ENCODE data around the gene EHMT1.

Gene EHMT1

DNA sequence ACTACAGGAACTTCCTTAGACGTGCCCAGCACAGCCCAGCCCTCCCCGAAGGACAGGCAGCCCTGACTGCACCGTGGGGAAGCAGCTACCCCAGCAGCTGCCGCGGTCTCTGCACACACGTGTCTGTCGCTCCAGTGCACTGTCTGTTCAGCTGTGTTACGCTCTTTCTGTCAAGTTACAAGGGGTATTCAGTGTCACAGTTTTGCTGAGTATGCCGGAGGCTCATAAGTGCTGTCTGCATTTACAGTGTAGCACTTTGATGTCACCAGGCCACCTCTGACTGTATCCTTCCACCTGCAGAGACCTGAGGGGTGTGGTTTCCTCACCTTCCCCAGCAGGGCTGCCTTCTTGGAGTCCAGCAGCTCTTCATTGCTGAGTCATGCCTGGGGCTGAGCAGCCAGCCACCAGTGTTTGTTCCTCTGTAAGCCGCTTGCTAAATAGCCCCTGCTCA is 126.8 kb downstream of the EHMT1 start:
- no peak for DNase-seq

DNA sequence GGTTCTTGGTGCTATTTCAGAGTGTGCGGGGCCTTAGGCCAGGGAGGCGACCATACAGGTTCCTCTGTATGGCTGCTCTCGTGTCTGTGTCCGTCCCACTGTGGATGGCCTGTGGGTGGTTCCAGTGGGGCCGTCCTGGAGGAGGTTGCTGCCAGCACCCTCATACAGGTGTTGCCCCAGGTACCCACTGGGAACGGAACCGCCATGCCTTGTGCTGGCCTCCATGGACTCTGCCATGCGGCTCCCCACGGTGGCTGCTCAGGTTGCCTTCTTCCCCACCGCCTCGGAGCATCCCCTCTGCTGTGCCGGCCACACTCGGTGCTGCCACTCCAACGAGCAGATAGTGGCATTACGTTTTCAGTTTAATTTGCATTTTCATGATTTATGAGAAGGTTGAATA is 129.5 kb downstream of the EHMT1 start:
- no peak for DNase-seq

DNA sequence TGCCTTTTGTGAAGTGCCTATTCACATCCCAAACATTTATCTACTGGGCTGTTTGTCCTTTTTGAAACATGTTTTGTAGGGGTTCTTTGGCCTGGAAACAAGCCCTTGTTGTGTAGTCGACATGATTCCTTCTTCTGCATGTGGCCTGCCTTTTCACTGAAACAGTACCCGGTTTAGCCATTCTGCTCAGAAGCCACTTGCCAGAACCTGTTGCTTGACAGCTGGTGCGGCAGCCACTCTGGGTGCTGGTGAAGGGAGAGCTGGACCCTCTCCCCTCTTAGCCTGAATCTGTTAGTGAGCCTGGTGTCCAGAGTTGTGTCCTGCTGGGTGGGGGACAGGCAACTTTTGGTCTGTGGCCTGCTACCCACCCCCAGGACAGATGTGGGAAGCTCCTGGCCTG is 129.9 kb downstream of the EHMT1 start:
- DNase-seq = no peak

- no peak for DNase-seq
Observed at GRCh38 chr9:137749511-137749910, 130.7 kb downstream of the EHMT1 start.

DNA sequence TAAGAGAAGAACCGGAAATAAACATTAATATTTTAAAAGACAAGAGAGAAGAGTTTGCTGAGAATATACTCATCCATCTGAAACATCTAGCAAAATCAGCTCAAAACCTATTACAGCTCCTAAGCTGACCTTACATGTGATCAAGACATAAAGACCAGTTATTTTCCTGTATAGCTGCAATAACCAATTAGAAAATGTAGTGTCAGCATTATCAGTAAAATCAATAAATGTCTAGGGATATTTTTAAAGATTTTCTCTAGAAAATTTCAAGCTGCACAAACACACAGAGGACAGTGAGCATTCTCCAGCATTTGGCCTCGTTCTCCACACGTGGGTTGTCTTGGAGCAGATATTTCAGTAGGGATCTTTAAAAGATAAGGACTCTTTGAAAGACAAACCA is 131.2 kb downstream of the EHMT1 start:
- DNase-seq = no peak

GRCh38 chr9:137750566-137750965 is 131.8 kb downstream of the EHMT1 start:
- DNase-seq = no peak

GRCh38 chr9:137751616-137752015 is 132.8 kb downstream of the EHMT1 start:
- DNase-seq = no peak

GRCh38 chr9:137752426-137752825 is 133.6 kb downstream of the EHMT1 start:
- no peak for DNase-seq

DNA sequence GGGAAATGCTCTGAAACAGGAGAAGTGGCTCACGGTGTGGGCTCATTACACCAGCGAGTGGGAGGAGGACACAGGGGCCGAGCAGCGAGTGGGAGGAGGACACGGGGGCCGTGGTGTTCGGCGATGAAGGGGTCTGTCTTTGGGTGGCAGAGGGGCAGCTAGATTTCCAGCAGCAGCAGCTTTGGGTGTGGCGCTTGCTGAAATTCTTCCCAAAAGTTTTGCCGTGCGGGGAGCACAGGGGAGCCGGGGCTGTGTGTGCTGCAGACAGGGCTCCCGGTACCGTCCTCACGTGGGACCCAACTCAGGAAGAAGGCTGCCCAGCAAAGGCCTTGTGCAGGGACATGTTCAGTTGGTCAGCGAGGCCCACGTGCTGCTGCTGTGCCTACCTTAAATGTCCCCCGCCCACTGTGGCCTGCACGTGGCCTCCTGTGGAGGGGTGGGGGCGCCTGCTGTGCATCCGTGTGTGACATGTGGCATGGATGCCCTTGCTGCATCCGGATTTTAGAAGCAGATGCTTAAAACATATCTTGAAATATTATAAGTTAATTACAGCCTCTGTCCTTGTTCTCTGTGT is 134.5 kb downstream of the EHMT1 start:
- no peak for DNase-seq

DNA sequence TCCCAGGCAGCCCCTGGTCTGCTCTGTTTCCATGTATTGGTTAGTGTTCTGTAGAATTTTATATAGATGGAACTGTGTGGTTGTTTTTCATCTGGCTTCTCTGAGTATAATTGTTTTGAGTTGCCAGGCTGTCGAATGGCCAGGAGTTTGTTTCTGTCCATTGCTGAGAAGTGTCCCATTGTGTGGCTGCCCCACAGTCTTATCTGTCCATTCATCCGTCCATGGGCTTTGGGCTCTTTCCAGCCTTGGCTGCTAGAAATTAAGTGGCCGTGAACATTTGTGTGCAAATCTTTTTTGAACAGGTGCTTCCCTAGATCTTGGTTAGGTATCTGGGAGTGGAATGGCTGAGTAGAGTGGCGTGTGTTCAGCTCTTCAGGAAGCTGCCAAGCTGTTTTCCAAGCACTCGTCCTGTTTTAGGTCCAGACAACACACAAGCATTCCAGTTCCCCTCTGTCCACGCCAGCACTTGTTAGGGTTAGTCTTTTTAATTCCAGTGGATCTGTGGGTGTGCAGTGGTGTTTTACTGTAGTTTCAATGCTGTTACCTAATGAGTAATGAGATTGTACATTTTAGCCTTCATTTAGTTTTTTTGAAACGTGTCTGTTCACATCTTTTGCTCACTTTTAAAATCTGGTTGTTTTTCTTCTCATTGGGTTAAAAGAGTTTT is 136.6 kb downstream of the EHMT1 start:
- DNase-seq = no peak

- no peak for DNase-seq
Observed at GRCh38 chr9:137756045-137756744, 137.4 kb downstream of the EHMT1 start.

GRCh38 chr9:137757139-137757538 is 138.3 kb downstream of the EHMT1 start:
- DNase-seq = no peak

DNA sequence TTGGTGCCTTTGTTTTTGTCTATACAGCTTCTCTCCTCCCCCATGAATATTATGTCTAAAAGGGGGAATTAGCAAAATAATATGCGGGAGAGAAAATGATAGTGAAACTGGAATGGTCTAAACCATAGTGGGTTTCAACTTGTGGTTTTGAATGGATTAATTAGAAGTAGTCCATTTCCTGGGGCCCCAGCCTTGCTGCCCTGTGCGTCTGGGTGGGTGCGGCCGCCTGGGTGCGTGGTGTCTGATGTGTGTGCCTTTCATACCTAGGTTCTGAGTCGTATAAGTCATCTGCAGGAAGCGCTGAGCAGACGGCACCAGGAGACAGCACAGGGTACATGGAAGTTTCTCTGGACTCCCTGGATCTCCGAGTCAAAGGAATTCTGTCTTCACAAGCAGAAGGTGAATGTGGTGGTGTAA is 138.8 kb downstream of the EHMT1 start:
- DNase-seq = no peak

DNA sequence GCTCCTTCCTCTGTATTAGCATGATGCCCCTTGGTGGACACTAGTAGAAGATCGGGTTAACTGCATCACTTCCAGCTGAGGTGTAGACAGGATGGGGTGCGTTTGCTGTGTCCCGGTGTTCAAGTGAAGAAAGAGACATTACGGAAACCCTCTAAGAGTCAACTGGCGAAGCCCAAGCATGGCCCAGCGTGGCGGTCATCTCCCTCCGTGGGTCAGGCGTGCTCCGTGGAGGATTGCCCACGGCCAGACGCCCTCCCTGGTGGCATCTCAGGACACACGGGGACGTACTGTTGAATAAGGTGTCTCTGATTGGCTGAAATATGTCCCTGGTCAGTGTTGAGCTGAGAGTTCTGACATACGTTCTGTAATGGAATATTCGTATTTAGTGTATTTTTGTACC is 139.3 kb downstream of the EHMT1 start:
- no peak for DNase-seq

DNA sequence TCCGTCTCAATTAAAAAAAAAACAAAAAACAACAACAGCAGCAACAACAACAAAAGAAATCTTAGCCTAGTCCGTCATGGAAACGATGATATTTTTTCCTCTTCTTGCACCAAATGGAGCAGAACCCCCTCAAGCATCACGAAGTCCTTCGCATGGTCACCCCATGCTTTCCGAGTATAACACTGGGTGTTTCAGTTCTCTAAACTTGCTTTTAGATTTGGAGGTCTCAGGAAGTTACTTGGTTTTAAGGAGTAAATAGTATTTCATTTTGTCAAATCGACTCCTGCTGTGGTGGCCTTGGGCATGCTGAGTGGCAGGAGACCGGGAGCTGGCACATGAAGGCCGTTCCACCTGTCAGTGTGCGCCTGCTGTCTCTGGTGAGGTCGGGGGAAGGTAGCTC is 140.3 kb downstream of the EHMT1 start:
- no peak for DNase-seq

DNA sequence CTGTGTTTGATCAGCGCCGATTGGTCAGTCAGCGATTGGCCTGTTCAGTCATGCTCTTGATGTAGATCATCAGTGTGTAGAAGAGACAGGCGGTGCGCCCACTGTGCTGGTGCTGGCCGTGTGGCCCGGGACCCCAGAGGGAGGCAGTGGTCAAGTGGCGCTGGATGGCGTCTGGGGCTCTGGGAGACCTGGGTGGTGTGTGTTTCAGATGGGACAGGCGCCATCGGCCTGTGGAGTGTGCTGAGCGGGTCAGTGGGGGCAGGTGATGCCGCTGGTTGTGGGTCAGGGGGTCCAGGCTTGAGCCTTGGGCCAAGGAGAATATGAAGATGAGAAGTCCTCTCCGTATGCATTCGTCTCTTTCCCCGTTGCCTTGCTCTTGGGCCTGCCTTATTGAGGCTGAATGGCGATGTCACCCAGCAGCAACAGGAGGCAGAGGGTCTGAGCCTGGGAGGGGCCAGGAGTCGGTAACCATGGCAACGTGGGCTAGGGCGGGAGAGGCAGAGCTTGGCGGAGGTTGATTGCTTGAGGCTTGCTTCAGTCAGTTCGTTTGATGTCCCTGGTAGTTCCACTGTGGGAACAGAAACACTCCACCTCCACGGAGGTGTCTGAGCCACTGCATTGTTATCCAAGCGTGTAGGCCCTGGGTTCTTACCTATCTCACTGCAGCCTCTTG is 141.0 kb downstream of the EHMT1 start:
- no peak for DNase-seq

DNA sequence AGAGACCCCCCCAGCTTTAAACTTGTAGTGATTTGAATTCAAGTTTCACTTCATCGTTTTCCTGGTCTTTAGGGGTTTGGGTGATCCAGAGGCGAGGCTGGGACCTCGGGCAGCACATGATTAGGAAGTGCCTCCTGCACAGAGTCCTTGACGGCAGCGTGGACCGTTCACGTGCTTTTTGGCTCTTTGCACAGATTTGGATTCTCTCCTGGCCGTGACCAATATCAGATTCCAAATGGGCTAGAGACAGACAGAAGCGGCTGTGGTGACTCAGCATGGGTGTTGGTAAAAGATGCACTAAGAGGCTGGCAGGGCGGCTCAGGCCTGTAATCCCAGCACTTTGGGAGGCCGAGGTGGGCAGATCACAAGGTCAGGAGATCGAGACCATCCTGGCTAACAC is 141.6 kb downstream of the EHMT1 start:
- no peak for DNase-seq

DNA sequence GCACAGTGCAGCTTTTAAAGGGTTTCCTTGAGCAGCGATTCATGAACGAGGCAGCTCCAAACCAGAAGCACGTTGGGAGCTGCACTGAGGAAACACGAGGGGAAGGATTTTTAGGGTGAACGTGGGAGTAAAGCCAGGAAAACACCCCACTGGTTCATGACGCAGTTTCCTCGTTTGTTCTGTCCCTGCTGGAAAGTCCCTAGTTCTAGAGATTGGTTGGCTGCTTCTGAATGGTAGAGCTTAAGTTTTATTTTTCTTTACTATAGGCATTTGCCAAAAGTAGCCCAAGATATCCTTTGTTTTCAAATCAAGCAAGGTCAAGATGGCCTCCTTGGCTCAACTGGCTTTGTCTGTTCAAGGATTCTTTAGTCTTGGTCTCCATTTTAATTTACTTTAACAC is 142.2 kb downstream of the EHMT1 start:
- no peak for DNase-seq

- DNase-seq = no peak
Observed at GRCh38 chr9:137761793-137762192, 143.0 kb downstream of the EHMT1 start.

DNA sequence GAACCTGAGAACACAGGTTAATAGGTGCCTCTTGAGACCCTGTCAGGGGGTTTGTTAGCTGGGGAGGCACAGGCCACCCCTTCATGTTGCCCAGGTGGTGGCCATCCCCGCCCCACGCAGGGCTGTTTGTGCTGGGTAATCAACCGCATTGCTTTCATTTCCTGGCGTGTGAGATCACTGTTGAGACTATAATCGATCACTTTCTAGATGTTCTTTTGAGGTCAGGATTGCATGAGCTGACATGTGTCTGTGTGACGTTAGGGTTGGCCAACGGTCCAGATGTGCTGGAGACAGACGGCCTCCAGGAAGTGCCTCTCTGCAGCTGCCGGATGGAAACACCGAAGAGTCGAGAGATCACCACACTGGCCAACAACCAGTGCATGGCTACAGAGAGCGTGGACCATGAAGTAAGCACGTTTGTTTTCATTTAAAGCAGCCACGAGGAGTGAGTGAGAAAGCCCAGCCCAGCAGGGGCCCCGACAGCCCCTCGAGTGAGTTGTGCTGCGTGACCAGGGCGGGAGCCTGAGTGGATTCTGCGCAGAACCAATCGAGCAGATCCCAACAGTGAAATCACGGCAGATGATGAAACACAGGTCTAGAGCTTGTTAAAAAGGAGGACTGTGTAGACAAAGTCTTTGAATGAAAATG is 143.7 kb downstream of the EHMT1 start:
- DNase-seq = no peak

GRCh38 chr9:137763271-137763955 is 144.6 kb downstream of the EHMT1 start:
- DNase-seq = no peak

DNA sequence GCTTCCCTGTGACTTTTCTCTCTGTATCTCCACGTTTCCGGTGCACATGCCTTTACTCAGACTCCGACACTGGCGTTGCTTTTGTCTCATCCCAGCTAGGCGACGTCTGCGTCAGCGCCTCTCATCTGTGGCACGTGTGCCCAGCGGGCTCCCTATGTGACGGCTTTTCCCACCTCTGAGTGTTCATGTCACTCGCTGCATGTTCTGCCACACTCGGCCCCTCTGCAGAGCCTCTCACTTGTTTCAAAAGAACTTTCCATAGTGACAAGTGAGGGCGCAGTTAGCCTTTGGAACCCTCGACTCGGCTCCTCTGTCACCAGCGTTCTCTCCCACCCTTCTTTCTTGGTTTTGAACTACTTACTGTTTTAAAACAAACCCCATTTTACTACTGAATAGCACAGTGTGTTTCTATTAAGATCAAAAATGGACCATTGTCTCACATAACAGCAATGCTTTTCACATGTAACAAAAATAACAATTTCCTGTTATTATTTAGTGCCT is 145.4 kb downstream of the EHMT1 start:
- DNase-seq = no peak

DNA sequence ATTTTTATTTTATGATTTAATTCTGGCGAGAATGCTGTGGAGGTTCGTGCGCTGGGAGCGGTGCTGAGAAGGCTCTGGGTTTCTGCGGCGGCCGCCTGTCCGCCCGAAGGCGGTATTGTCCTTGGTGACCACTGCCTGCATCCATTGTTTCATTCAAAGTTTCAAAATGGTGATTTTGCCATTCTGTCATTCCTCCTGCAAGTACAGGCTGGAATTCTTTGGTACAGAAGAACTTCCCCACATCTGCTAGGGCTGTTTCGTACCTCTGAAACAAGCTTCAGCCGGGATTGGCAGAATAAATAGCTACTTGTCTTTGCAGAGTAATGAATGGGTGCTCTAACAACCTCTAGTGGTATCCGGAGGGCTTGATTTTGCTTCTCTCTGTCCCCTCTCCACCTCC is 146.2 kb downstream of the EHMT1 start:
- DNase-seq = no peak
